ENCODE results near the gene RAB25. TPM values are rescaled to one million over a fixed set of nuclear protein-coding genes. Genes with fewer than 3 reads are reported as not detected.

Gene RAB25
- 10 to 100 TPM in 2 of 3 donors, not detected in 1; 40.3 to 68.6 TPM for total RNA-seq

DNA sequence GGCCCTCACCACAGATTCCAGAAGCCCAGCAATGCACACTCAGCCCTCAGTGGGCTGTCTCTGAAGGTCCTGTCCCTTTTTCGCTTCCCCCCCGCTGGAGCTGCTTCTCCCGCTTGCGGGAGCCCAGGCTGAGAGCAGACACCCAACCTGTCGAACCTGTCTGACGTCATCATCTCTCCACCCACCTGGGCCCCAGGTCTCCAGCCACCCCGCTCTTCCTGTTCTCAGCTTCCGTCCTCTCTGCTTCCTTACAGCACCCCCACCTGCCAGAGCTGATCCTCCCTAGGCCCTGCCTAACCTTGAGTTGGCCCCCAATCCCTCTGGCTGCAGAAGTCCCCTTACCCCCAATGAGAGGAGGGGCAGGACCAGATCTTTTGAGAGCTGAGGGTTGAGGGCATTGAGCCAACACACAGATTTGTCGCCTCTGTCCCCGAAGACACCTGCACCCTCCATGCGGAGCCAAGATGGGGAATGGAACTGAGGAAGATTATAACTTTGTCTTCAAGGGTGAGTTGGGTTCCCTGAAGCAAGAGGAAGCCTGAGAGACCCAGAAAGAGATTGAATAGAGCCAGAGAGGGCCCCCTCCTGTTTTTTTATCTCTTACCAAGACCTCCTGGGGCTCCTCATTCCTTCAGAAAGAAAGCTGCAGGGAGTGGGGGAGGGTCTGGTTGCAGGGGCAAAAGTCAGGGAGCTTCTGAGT lies at the start of gene RAB25:
Gene RAB25, plus strand, starts transcription at position 224 of the 700 bp plus-strand sequence. Its CDS starts 241 bp downstream, at position 465.
- intact Hi-C loops (cut with DNase I; ENCODE audit: low total_unique reads) = no loop called here
- peak within 1 kb of the TSS; percentile 84 to 87 for H3K27ac ChIP-seq
- TF ChIP-seq POLR2A (IDR thresholded peaks at IDR 0.05) (peak; percentile 21), POLR2AphosphoS5 (IDR thresholded peaks at IDR 0.05) (peak in 1 of 3 donors; percentile 82)
- TF ChIP-seq, protein P1, sequence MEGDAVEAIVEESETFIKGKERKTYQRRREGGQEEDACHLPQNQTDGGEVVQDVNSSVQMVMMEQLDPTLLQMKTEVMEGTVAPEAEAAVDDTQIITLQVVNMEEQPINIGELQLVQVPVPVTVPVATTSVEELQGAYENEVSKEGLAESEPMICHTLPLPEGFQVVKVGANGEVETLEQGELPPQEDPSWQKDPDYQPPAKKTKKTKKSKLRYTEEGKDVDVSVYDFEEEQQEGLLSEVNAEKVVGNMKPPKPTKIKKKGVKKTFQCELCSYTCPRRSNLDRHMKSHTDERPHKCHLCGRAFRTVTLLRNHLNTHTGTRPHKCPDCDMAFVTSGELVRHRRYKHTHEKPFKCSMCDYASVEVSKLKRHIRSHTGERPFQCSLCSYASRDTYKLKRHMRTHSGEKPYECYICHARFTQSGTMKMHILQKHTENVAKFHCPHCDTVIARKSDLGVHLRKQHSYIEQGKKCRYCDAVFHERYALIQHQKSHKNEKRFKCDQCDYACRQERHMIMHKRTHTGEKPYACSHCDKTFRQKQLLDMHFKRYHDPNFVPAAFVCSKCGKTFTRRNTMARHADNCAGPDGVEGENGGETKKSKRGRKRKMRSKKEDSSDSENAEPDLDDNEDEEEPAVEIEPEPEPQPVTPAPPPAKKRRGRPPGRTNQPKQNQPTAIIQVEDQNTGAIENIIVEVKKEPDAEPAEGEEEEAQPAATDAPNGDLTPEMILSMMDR (IDR thresholded peaks at IDR 0.05) = no peak
- H3K36me3 ChIP-seq = no peaks in the 10 kb centered on the region
- peak within 1 kb of the TSS in 2 of 3 donors; percentile 51 to 64 for H3K4me3 ChIP-seq
- DNase-seq (ENCODE audit: low spot score in 2 of 2) = peak; percentile 89 to 90
- H3K27me3 ChIP-seq = no peaks in the 10 kb centered on the region
- no peaks in the 10 kb centered on the region for H3K4me1 ChIP-seq
- no peaks in the 10 kb centered on the region for H3K9me3 ChIP-seq

DNA sequence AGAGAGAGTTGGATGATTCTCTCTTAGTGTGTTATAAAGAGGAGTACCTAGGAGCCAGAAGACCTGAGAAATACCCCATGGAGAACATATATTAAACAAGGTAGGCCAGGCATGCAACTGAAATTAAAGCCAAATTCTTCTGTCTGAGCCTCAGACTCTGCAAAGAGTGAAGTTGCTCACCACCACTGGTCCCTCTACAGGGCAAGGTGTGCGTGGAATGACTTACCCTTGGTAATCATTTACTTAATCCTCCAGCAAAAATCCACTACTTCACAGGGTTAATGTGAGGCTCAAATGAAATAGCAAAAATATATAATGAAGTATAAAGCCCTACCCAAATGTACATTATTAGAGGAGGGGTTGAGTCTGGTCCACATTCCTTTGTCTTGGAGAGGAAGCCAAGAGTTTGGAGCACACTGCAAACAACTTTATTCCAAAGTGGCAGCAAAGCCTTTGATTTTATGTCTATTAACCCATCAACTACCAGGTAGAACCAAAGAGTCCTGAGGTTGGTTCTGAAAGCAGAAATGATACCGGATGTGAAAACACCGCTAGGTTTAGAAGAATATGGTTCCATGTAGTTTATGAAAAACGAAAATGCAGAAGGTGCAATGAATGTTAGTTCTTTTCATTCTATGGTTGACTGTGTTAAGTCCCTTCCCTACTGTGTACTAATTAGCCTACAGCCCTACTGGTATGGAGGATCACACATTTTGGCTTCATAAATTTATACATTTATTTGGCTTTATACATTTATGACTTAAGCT lies 48.7 kb upstream of the RAB25 start:
- no peak for TF ChIP-seq POLR2AphosphoS5 (IDR thresholded peaks at IDR 0.05)
- TF ChIP-seq, protein P1 (IDR thresholded peaks at IDR 0.05) = no peak
- TF ChIP-seq POLR2A (IDR thresholded peaks at IDR 0.05) = no peak
- Histone ChIP-seq H3K9me3 (no peaks in the 10 kb centered on the region), H3K27me3 (no peaks in the 10 kb centered on the region), H3K27ac (no peak overlapping the region), H3K4me3 (no peak overlapping the region), H3K36me3 (no peaks in the 10 kb centered on the region), H3K4me1 (no peaks in the 10 kb centered on the region)
- no peak for DNase-seq (ENCODE audit: low spot score in 2 of 2)
- intact Hi-C loops (cut with DNase I; ENCODE audit: low total_unique reads) = no loop called here

DNA sequence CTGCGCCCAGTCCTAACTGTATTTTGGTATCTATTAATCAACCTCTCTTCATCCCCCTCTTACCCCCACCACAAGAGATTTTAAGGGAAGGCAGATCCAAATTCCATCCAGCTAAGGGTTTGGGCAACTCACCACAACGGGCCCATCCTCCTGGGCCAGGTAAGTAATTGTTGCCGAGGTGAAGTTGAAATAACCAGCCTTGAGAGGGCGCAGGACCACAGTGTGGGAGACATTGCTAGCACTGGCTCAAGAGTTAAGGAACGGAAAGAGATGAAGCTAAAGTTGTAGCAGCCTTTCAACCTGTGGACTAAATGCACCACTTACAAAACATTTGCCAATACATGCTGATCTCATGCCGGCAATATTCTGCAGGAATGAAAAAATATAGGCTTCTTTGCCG lies 46.1 kb upstream of the RAB25 start:
- Histone ChIP-seq H3K27ac (no peak overlapping the region), H3K9me3 (no peaks in the 10 kb centered on the region), H3K4me3 (no peak overlapping the region), H3K4me1 (no peaks in the 10 kb centered on the region), H3K36me3 (no peaks in the 10 kb centered on the region), H3K27me3 (no peaks in the 10 kb centered on the region)
- intact Hi-C loops (cut with DNase I; ENCODE audit: low total_unique reads) = no loop called here
- no peak for DNase-seq (ENCODE audit: low spot score in 2 of 2)
- no peak for TF ChIP-seq POLR2A (IDR thresholded peaks at IDR 0.05)
- TF ChIP-seq POLR2AphosphoS5 (IDR thresholded peaks at IDR 0.05) = no peak
- TF ChIP-seq, protein P1 (IDR thresholded peaks at IDR 0.05) = no peak

DNA sequence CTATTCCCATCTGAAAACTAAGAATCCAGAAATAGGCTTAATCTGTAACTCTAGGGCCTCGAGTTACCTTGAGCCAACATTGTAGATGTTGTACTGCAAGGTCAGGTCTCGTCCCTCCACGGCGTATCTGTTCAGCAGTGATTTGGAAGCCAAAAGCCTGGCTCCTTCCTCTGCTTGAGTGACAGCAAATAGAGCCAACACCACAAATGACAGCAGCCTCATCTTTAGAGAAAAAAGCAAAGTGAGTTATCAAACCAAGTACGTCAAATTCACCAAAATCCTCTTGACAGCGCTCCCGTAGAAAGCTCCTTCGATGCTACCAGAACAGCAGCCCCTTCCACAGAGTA lies 41.0 kb upstream of the RAB25 start:
- H3K9me3 ChIP-seq = no peaks in the 10 kb centered on the region
- H3K4me1 ChIP-seq = no peaks in the 10 kb centered on the region
- H3K36me3 ChIP-seq = no peaks in the 10 kb centered on the region
- no peak for DNase-seq (ENCODE audit: low spot score in 2 of 2)
- peak overlapping the region; percentile 89 to 95 (median 89) for H3K4me3 ChIP-seq
- TF ChIP-seq POLR2AphosphoS5 (IDR thresholded peaks at IDR 0.05) = no peak
- TF ChIP-seq POLR2A (IDR thresholded peaks at IDR 0.05) = no peak
- TF ChIP-seq, protein P1 (IDR thresholded peaks at IDR 0.05) = no peak
- H3K27me3 ChIP-seq = no peaks in the 10 kb centered on the region
- intact Hi-C loops (cut with DNase I; ENCODE audit: low total_unique reads) = no loop called here
- peak overlapping the region; percentile 92 to 94 for H3K27ac ChIP-seq
